Kasumi-1 (cell line): ENCODE data around the gene MAGED1.
"Not testable (repeated sequence)": the region's sequence is repeated elsewhere in the genome, so short reads cannot be mapped to it uniquely, and the experiment has no call there.

Experiments
- DNase-seq, 2 experiments: peaks; one replicate each; lab custom pipeline; 2025; lab: John Stamatoyannopoulos, UW

The MAGED1 gene

GRCh38 chrX:51896626-51897025 is 3.2 kb downstream of the MAGED1 start:
- DNase-seq = no peak

GRCh38 chrX:51899741-51900140 is 6.3 kb downstream of the MAGED1 start:
- DNase-seq = no peak

GRCh38 chrX:51902510-51903050 is 9.2 kb downstream of the MAGED1 start:
- DNase-seq = no peak

- not testable (repeated sequence) for DNase-seq
Observed at GRCh38 chrX:51905152-51905551, 11.7 kb downstream of the MAGED1 start.

- no peak for DNase-seq
Observed at GRCh38 chrX:51905711-51906110, 12.3 kb downstream of the MAGED1 start.

- DNase-seq = no peak
Observed at GRCh38 chrX:51917604-51918003, 24.2 kb downstream of the MAGED1 start.

- no peak for DNase-seq
Observed at GRCh38 chrX:51922561-51922960, 29.1 kb downstream of the MAGED1 start.

GRCh38 chrX:51931566-51932150 is 38.2 kb downstream of the MAGED1 start:
- no peak for DNase-seq
